HUDEP-2 (cell line): ENCODE results near the gene ZMYND15.

Experiments used
- DNase-seq, 76 experiments: peaks; one replicate each; lab custom pipeline; 2025; ENCODE audit not compliant: unreplicated experiment in 76 of 76; lab: John Stamatoyannopoulos, UW

The ZMYND15 gene

GRCh38 chr17:4782652-4783051 is 43.0 kb downstream of the ZMYND15 start:
- no peak for DNase-seq

GRCh38 chr17:4785311-4786105 is 45.9 kb downstream of the ZMYND15 start:
- no peak for DNase-seq

GRCh38 chr17:4786106-4786511 is 46.5 kb downstream of the ZMYND15 start, which contains the start of gene VMO1:
Gene VMO1 (minus strand): TSS chr17:4786364. CDS start chr17:4786352, 12 bp downstream.
- DNase-seq = no peak

- DNase-seq = no peak
These were observed 46.9 kb downstream of the ZMYND15 start for GRCh38 chr17:4786516-4786915.

- DNase-seq = no peak
These were observed 48.6 kb downstream of the ZMYND15 start for GRCh38 chr17:4788159-4788806.

- no peak for DNase-seq
These were observed 49.4 kb downstream of the ZMYND15 start, which contains the start of gene GLTPD2 for GRCh38 chr17:4788807-4789700. Gene GLTPD2 (plus strand): TSS chr17:4788964. CDS start chr17:4789012, 48 bp downstream.

- DNase-seq = peak in 1 of 76 experiments; percentile 33
These were observed 50.0 kb downstream of the ZMYND15 start for GRCh38 chr17:4789701-4789950.

GRCh38 chr17:4789951-4790704 is 50.5 kb downstream of the ZMYND15 start:
- peak in 72 of 76 experiments; percentile 21 to 85 (median 72) for DNase-seq

GRCh38 chr17:4790705-4791088 is 51.1 kb downstream of the ZMYND15 start:
- DNase-seq = no peak

GRCh38 chr17:4795168-4795567 is 55.5 kb downstream of the ZMYND15 start:
- no peak for DNase-seq
